Measurements from ENCODE around the gene RBM44. TPM values are rescaled to one million over a fixed set of nuclear protein-coding genes. Genes with fewer than 3 reads are reported as not detected.
"Not testable (repeated sequence)": the region's sequence is repeated elsewhere in the genome, so short reads cannot be mapped to it uniquely, and the experiment has no call there.

Gene RBM44, protein sequence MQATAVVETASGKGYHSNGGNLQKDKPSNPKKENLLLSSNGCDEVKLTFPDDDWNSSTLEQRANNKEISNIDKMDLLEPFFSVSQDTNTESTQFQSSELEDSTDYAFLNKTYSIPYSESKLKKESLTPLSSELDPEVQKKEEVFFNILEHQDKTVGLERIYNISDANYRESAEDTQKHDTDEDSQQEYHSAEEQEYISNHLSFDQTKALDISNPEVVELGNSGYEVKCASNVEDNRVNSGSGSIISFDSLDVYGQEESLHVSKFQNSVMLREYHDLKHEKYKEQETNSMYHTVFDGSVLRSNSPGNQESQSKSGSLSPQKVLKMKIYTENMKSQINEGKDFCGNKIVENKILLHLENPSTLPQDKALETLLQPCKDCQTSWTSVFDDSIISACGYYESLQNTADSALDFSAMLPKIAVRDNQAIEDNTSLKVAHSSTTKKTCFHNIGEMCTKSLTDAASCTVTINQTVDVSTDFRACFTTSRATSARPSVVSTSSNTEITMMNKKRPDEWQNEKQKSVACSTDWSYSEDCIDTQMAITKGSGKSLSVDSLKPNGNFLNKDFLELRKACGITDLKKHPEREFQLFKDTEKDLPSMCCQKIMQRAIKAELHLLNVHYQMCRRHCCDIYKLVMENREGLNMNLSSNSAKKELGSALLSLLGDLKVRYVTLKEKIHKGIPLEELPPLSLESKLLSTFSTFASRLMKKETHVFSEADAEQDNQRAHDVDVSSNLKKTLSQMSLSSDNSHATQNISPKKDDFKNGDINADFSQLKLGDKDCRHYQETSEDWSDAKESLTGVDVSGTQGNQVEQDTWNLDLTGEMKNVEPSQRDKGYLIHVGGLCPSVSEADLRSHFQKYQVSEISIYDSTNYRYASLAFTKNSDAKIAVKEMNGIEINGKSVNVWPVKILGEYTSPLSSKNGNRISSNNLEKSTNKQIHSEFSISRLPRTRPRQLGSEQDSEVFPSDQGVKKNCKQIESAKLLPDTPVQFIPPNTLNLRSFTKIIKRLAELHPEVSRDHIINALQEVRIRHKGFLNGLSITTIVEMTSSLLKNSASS
- 1 to 10 TPM in 3 of 4 donors, under 1 TPM in 1; under 0.01 to 3.6 (median 1.8) TPM for total RNA-seq

DNA sequence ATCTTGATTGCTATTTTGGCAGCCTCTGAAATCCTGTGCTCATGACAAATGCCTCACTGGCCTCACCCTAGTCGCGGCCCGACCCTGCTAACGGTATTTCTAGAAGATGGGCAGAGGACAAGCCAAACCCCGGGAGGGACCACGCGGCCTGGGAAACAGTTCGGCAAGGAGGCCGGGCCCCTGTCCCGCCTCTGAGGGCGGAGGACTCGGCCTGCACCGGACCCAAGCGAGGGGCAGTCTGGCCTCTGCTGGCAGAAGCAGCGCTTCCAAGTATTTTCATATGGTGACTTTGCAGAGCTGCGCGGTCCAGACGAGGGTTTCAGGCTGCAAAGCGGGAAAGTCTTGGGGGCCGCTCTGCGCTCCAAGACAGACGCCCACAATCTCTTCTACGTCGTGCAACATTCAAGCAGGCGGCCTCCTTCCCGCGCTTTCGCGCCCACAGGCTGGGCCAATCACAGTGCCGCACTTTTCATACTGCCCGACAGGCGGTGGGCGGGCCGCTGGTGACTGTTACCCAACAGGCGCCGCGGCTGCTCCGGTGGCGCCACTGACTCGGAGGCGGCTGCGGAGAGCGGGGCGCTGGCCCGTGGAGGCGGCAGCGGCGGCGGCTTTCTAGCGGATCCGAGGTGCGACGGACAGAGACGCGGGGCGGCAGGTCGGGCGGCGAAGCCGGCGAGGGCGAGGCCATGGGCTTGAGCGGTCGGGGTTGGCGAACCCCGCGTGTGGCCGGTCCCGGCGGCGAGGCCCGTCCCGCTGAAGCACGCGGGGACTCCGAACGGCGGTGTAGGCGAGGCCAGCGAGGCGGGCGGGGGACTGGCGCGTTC lies at the start of gene RBM44:
TSS of gene RBM44 (plus strand) at position 544 of the 824 bp plus-strand sequence. CDS start 14,831 bp downstream, outside the sequence.
- intact Hi-C loops (cut with DNase I; ENCODE audit: low total_unique reads), result no loop called here
- H3K4me3 ChIP-seq, result no peak within 1 kb of the TSS
- TF ChIP-seq POLR2A (IDR thresholded peaks at IDR 0.05), result no peak
- TF ChIP-seq CTCF (IDR thresholded peaks at IDR 0.05), result no peak

DNA sequence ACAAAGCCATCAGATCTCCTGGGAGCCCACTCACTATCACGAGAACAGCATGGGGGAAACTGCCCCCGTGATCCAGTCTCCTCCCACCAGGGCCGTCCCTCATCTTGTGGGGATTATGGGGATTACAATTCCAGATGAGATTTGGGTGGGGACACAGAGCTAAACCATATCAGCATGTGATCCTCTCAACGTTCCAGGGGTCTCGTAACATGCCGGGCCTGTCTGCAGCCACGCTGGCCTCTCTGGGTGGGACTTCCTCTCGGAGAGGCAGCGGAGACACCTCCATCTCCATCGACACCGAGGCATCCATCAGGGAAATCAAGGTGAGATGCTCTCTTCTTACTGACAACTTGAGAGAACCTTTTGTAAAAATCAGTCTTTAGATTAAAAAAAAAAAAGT lies 49.6 kb upstream of the RBM44 start:
- no peaks in the 10 kb centered on the region for H3K36me3 ChIP-seq
- no peak overlapping the region for H3K4me3 ChIP-seq
- H3K4me1 ChIP-seq, result peaks cover 0 to 13% of the 10 kb centered on the region in 2 donors
- intact Hi-C loops (cut with DNase I; ENCODE audit: low total_unique reads), result loop anchor here (5.0 to 10.0 kb wide), 2 partner anchors 77 to 234 kb away; no protein-coding TSS in a partner anchor
- no peaks in the 10 kb centered on the region for H3K27me3 ChIP-seq
- no peaks in the 10 kb centered on the region for H3K9me3 ChIP-seq
- no peak overlapping the region for H3K27ac ChIP-seq
- DNase-seq, result no peak
- TF ChIP-seq CTCF (IDR thresholded peaks at IDR 0.05), result no peak
- TF ChIP-seq POLR2A (IDR thresholded peaks at IDR 0.05), result no peak

More for the DNA sequence above, at the start of gene RBM44:
- H3K27ac ChIP-seq, result no peak within 1 kb of the TSS
- H3K4me1 ChIP-seq, result no peaks in the 10 kb centered on the region
- H3K36me3 ChIP-seq, result no peaks in the 10 kb centered on the region
- no peaks in the 10 kb centered on the region for H3K27me3 ChIP-seq
- no peaks in the 10 kb centered on the region for H3K9me3 ChIP-seq
- DNase-seq, result no peak

DNA sequence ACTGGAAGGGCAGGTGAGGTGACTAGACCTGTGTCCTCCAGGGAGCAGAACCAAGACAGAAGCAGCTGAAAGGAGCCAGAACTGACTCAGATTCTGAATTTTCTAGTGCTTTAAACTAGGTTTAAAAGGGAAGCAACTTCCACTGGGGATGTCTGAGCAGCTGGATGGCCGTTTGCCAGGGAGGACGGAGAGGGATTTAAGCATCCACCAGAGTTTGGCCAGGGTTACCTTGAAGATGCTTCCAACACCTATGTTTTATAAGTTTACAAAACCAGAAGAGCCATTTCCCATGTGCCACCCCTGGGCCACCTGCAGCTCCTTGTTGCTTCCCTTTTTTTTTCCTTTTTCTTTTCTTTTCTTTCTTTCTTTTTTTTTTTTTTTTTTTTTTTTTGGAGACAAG lies 48.6 kb upstream of the RBM44 start:
- no peaks in the 10 kb centered on the region for H3K9me3 ChIP-seq
- H3K27me3 ChIP-seq, result no peaks in the 10 kb centered on the region
- H3K36me3 ChIP-seq, result no peaks in the 10 kb centered on the region
- peaks cover 0 to 6% of the 10 kb centered on the region in 2 donors for H3K4me1 ChIP-seq
- DNase-seq, result no peak
- intact Hi-C loops (cut with DNase I; ENCODE audit: low total_unique reads), result loop anchor here (5.0 to 10.0 kb wide), 2 partner anchors 78 to 235 kb away; no protein-coding TSS in a partner anchor
- TF ChIP-seq CTCF (IDR thresholded peaks at IDR 0.05), result no peak
- no peak for TF ChIP-seq POLR2A (IDR thresholded peaks at IDR 0.05)
- H3K27ac ChIP-seq, result no peak overlapping the region
- no peak overlapping the region for H3K4me3 ChIP-seq

DNA sequence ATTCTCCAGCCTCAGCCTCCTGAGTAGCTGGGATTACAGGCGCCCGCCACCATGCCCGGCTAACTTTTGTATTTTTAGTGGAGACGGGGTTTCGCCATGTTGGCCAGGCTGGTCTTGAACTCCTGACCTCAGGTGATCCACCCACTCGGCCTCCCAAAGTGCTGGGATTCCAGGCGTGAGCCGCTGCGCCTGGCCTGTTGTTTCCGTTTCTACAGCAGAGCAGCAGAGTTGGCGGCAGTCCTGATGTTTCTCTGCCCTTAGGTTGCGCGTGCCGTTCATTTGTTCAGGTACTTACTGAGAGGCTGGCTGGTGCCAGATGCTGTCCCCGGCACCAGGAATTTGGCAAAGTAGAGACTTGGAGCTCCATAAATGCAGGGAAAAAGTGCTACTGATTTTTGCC lies 48.1 kb upstream of the RBM44 start:
- DNase-seq; H3K4me3 ChIP-seq; intact Hi-C loops (cut with DNase I; ENCODE audit: low total_unique reads); H3K4me1 ChIP-seq; H3K27ac ChIP-seq; H3K36me3 ChIP-seq; H3K27me3 ChIP-seq; H3K9me3 ChIP-seq: not testable (repeated sequence)

DNA sequence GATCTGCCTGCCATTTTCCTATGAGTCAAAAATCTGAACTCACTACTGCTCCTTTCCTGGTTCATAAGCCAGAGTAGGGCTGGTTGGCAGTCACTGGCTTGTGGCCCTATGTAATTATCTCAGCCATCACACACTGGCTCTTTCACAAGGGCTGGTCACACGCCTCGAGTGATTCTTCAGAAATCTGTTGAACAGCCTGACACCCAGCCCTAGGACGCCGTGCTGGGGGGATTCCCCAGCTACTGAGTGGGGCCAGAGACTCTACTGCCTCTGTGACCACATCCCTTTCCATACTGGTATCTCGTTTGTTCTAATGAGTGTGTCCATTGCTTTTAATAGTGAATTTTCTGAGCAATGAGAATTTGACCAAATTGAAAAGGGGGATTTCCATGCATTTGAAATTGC lies 45.8 kb upstream of the RBM44 start:
- no peaks in the 10 kb centered on the region for H3K4me1 ChIP-seq
- no peak overlapping the region for H3K27ac ChIP-seq
- H3K9me3 ChIP-seq, result no peaks in the 10 kb centered on the region
- DNase-seq, result no peak
- H3K27me3 ChIP-seq, result no peaks in the 10 kb centered on the region
- intact Hi-C loops (cut with DNase I; ENCODE audit: low total_unique reads), result no loop called here
- TF ChIP-seq POLR2A (IDR thresholded peaks at IDR 0.05) (no peak), CTCF (IDR thresholded peaks at IDR 0.05) (no peak)
- no peaks in the 10 kb centered on the region for H3K36me3 ChIP-seq
- H3K4me3 ChIP-seq, result no peak overlapping the region

All from uterus (tissue), 4 donors.